ENCODE measurements around the gene MYL3.
"Not testable (repeated sequence)": the region's sequence is repeated elsewhere in the genome, so short reads cannot be mapped to it uniquely, and the experiment has no call there.

Gene MYL3

DNA sequence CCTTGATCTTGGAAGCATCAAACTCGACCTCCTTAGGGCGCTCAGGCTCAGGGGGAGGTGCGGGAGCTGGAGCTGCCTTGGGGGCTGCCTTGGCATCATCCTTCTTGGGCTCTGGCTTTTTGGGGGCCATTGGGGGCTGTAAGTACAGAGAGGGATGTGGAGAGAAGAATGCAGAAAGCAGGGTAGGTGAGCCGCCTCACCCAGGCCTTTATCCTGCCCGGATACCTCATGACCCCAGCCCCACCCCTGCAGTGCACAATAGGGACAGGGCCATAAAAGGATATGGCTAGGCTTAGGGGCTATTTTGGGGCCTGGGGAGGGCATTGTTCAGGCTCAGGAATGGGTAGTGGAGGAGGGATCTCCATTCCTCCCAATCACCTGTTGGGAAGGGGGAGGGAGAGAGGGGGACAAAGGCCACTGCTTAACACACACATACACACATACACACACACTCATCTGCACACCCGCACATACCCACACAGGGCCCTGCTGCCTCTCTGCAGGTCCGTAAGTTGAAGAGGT, at the start of gene MYL3:
MYL3 (minus strand) TSS at position 184 of the 522 bp plus-strand sequence; CDS start at position 130, 54 bp downstream.
- DNase-seq (ENCODE audit: low read depth) = no peak

DNA sequence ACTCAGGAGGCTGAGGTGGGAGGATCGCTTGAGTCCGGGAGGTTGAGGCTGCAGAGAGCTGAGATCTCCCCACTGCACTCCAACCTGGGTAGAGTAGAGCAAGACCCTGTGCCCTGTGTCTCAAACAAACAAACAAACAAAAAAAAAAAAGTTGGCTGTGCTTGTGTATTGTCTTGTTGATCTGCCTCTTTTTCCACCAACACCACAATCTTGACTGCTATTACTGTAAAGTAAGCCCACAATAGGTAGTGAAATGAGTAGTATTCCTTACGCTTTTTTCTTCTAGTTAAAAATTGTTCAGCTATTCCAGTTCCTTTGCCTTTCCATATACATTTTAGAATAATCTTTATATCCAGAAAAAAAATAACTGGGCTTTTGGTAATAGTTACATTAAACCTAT, 49.7 kb upstream of the MYL3 start:
- DNase-seq (ENCODE audit: low read depth) = no peak

DNA sequence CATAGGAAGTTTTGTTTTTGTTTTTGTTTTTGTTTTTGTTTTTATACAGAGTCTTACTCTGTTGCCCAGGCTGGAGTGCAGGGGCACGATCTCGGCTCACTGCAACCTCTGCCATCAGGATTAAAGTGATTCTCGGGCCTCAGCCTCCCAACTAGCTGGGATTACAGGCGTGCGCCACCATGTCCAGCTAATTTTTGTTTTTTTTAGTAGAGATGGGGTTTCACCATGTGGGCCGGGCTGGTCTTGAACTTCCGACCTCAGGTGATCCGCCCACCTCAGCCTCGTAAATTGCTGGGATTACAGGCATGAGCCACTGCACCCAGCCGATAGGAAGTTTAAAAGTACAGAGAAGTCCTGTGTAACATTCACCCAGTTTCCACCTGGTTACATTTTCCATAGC, 47.7 kb upstream of the MYL3 start:
- not testable (repeated sequence) for DNase-seq (ENCODE audit: low read depth)

DNA sequence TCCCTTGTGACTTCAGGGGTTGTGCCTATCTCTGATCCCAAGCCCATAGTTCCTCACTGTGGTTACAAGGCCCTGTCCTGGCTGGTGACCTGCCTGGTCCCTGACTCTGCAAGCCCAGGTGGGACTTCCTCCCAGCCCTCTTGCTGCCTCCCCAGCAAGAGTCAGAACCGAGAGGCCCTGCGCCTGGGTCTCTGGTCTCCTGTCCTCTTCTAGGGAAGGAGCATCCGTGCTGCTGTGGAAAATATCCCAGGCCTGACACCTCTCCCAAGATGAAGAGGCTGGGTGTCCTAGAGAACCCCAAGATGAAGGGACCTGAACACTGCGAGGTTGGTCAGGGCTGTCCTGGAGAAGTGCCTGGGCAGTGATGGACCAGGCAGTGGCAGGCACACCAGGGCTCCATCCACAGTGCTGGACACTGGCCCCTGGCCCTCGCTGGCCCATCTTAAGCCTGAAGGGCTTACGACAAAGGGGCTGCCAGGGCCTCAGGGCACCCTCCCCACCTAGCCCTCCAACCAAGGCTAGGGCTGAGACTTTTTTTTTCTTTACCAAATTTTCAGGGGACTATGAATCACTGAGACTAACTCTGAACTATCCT, 47.0 kb upstream of the MYL3 start:
- DNase-seq (ENCODE audit: low read depth) = no peak

DNA sequence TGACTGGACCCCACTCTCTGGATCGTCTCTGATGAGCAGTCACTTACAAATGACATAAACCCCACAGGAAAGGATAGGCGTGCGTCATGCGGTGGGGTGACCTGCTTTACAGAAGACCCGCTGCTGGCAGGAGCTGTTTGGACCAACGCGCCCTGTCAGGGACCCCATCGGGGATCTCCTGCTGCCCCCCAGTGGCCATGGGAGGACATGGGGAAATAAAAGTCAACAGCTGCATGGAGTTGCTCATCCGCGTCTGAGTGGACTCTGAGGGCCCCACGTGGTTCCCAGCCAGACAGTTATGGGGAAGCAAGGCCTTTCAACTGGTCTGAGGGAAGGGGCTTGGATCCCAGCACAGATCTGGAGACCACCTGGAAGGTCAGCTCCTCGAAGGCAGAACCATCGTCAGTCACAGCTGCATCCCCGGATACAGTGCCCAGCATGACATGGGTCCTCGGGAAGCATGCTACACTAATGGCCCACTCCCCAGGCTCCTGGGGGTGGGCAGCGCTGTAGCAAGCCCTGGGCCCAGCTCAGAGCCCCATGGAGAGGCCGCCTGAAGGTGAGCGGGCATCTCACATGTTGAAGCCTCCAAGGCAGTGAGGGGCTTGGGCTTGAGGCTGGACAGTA, 46.4 kb upstream of the MYL3 start:
- peak; percentile 36 for DNase-seq (ENCODE audit: low read depth)

DNA sequence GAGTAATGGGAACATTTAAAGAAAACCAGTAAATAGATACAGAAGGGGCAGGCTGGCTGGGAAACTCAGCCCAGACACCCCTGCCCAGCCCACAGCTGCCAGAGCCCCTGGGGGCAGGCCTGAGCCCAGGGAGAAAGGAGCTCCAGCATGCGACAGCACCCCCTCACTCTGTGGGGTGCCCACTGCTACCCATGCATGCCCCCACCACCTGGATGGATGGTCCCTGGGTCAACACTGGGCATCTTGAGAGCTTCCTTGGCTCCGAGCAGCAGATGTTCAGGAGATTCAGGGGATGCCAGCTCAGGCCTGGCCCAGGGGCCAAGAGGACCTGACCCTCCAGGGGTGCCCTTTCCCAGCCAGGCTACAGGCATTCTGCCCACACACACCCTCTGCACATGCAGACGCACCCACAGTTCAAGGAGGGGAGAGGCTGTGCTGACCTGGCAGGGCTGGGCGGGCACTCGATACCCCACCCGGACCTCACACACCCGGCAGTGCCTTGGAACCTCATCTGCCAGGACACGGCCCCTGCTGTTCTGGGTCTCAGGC, 45.8 kb upstream of the MYL3 start:
- DNase-seq (ENCODE audit: low read depth) = no peak

DNA sequence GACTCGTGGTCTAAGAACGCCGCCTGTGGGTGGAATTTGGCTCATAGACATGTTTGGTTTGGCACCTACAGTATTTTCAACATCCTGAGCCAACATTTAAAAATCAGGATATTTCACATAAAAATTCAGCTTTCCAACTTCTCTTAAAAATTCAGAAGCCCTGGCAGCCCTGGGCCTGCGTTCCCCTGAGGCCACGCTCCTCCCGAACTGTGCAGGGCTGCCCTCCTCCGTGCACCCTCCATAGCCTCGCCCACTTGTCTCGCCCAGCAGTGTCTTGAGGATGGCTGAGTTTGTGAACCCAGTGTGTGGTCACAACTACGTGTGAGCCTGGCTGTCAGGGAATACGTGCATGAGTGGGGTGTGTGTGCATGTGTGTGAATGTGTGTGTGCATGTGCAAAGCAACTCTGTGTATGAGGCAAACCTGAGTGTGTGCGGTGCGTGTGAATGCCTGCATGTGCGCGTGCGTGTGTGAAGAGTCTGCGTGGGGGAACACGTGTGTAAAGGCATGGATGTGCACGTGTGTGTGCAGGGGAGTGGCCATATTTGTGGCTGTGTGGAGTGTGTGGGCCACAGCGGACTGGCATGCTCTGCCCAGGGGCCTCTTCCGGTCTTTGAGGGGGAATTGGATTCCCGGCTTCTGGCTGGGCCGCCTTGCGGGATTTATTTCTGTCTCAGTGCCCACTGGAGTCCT, 45.2 kb upstream of the MYL3 start:
- no peak for DNase-seq (ENCODE audit: low read depth)

DNA sequence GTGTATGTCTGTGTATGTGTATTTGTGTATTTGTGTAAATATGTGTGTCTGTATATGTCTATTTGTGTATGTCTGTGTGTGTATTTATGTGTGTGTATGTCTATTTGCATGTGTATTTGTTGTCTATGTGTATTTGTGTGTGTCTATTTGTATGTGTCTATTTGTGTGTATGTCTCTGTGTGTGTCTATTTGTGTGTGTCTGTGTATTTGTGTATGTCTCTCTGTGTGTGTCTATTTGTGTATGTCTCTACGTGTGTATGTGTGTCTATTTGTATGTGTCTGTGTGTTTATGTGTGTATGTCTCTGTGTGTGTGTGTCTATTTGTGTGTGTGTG, 44.7 kb upstream of the MYL3 start:
- DNase-seq (ENCODE audit: low read depth) = no peak

DNA sequence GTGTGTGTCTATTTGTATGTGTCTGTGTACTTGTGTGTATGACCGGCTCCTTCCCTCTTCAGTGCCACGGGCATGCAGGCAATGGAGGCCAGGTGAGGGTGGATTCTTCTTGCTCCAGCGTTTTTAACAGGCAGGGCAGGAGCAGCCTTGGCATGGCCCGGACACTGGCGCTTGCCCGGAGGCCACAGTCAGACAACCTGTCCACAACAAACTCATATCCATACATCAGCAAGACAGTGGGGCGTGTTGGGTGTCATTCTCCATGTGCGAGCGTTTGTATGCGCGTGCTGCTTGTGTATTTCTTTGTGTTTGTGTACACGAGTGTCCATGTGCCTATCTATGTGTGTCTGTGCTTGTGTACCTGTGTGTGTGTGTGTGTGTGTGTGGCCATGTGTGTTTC, 44.0 kb upstream of the MYL3 start:
- no peak for DNase-seq (ENCODE audit: low read depth)

DNA sequence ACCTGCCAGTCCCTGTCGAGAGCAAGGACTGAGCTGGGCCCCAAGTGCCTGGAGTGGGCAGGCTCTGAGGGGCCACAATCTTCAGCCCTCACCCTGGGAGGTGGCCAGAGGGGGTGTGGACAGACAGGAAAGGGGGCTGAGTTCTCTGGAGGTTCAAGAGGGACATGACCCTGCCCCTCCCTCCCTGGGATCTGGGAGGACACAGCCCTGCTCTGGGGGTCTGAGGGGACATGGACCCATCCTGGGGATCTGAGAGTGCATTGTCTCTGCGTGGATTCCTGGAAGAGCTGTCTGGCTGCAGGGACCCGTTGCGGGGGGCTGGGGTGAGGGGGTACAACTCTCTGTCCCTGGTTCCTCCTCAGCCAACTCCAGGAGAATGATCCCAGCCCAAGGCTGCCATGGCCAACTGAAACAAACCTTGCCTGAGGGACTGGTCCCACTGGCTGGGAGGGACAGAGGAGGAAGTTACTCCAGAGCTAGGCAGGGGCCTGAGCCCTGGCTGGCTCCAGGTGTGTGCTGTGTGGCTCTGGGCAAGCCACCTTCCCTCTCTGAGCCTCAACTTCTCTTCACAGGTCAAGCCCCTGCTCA, 43.3 kb upstream of the MYL3 start:
- DNase-seq (ENCODE audit: low read depth) = no peak

DNA sequence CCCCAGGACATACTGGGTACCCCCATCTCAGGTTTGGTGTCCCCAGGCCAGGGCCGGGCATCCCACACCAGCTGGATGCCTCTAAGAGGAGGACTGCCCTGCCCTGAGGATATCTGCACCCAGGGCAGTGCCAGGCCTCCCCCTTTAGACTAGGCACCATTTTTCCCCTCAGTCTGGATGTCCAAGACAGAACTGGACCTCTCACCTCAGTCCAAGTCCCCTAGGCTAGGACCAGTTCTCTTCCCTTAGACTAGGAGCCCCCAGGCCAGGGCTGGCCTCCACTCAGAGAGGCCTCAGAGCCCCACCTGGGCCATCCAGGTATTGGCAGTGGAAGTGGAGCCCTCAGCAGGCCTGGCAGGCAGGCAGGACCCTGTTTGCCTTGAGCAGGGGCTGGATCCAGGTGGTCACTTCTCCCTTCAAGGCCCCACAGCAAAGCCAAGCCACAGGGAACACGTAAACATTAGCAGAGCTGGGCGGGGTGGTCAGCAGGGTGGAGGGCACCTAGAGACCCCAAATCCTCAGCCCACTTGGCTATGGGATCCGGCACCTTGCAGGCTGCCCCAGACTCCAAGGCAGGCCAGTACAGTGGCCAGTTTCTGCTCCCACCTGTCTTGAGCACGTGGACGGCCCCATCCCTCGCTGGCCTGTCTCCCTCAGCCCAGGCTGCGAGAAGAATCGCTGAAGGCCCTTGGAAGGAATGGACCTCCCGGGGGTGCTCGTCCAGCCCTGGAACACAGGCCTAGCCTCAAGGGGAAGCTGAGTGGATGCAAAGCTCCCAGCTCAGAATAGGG, 42.6 kb upstream of the MYL3 start:
- no peak for DNase-seq (ENCODE audit: low read depth)

DNA sequence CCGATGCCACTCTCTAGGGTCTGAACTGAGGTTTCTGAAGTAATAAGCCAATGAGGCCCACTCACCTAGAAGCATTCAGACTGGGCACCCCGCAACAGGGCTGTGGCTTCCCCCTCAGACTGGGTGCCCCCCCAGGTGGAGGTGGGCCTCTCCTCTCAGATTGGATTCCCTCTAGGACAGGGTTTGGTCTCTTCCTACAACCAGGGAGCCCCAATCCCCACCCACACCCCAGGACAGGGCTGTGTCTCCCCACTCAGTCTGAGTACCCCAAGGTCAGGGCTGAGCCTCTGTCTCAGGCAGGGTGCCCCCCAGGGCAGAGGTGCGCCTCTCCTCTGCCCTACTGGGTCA, 41.9 kb upstream of the MYL3 start:
- DNase-seq (ENCODE audit: low read depth) = no peak

DNA sequence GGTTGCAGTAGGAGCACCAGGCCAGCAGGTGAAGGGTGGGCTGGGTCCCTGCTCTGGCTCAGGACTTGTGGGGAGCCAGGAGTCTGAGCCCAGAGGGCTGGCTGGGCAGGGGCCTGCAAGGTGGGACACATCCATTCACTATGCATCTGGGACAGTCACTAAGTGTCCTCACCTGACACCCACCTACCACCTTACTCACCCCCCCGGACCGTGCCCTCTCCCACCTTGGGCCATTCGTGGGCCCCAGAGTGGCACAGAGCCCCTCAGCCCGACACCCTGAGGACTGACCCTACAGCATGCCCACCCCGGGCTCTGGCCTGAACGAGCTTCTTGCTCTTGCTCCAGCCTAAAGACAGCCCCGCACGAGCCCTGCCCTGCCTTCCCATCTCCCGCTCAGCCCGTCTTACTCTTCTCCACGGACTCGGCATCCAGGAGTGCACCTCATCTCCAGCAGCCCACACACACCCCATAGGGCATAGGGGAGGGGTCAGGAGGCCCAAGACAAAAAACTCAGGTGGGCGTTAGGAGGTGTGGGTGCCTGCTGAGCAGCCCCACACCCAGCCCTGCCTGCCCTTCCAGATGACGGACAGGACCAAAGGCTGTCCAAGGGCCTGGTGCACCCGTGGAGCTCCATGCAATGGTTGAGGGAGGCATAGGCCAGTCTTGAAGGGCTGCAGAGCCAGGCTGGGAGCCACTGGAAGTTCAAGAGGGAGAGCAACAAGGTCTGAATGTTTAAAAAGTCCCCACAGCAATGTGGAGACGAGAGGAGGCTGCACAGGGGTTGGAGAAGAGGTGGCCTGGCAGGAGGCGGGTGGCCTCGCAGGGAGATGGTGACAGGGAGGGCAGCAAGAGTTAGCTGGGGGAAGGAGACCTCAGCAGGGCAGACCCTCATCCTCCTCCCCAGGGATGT, 41.3 kb upstream of the MYL3 start:
- DNase-seq (ENCODE audit: low read depth) = no peak

DNA sequence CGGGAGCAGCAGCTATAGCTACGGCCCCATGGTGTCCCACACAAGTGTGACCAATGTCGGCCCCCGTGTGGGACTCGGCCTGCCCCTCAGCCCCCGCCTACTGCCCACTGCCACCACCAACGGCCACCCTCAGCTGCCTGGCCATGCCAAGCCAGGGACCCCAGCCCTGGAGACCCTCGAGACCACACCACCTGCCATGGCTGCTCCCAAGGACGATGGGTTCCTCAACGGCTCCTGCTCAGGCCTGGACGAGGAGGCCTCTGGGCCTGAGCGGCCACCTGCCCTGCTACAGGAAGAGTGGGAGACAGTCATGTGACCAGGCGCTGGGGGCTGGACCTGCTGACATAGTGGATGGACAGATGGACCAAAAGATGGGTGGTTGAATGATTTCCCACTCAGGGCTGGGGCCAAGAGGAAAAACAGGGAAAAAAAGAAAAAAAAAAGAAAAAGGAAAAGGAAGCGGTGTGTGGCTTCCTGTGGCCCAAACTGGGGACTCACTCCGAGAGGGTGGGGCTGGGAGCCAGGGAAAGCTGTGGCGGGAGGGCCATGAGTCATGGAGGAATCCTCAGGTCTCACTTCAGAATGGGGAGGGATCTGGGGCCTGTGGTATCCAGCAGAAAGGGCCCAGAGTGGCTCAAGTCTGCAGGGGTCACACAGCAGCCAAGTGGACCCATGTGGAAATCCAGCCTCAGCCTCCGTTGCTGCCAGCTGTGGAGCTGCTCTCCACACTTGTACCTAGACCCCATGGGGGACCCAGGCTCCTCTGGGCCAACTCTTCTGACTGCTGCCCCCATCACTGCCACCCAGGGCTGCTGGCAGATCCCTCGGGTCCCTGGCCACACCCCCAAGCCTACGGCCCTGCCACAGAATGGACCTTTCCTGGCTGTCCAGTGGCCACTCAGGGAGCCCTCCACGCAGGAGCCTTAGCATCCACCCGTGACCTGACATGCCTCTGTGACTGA, 40.4 kb upstream of the MYL3 start:
- peak; percentile 43 for DNase-seq (ENCODE audit: low read depth)

DNA sequence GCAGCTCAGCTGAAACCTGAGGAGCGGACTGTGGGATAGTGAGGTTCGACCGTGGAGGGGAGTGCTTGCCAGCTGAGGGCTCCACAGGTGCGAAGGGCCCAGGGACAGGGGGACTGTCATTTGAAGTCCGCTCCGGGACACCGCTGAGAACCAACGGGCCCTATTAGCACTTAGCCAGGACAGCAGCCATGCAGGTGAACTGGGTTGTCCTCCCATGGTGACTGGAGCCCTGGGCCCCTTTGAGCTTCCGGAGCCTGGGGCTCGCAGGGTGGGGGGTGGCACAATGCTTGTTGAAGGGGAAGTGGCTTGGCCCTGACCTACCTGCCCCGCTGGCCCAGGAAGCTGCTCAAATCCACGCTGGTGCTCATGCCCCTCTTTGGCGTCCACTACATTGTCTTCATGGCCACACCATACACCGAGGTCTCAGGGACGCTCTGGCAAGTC, 39.0 kb upstream of the MYL3 start:
- DNase-seq (ENCODE audit: low read depth) = no peak

DNA sequence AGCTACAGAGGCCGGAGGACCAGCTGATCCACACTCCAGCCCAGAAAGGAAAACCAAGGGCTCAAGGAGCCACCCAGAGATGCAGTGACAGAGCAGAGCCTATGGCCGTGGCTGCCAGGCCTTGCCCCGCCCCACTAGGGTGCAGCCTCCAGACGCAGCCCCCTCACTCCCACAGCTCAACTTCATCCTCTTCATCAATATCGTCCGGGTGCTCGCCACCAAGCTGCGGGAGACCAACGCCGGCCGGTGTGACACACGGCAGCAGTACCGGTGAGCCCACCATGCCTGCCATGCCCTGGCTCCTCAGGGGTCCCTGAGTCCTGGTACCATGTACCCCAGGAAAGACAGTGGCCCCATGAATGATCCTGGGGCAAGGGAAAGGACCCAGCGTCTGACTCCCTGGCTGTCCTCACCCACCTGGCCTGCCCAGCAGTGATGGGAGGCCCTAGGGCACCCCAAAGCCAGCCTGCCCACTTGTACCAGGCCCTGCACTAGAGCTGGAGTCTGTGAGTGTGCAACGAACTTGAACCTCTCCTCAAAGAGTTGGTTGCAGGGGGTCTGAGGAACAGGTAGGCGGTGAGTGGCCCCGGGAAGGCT, 38.4 kb upstream of the MYL3 start:
- DNase-seq (ENCODE audit: low read depth) = no peak

DNA sequence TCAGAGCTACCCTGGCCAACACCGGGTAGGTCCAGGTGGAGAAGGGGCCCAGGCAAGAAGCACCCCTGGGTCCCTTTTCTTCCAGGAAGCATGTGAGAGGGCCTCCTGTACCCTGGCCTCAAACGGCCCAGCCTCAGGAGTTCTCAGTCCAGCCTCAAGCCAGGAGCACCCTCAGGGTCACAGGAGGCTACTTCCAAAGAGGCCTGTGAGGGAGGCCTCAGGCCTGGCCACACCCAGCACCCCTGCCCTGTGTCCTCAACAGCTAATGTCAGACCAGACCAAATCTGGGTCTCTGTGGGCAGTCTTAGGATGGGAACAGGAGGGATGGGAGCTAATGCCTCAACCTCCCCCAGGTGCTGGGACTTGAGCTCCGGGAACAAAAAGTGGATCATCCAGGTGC, 37.8 kb upstream of the MYL3 start:
- DNase-seq (ENCODE audit: low read depth) = no peak

DNA sequence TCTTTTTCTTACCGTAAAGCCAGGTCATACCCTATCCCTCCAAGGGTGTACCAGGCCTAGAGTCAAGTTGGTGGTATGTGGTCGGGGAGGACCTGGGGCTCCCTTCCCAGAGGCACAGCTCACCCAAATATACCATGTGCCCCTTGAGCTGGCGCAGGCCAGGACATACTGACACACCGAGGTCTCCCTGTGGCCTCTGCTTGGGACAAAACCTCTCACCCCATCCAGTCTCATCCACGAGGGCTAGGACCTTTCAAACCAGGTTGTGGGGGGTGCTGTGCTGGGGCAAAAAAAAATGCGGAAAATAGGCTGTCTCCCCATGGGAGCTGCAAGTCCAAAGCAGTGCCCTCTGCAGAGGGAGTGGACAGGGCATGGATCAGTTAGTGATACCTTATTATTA, 37.1 kb upstream of the MYL3 start:
- no peak for DNase-seq (ENCODE audit: low read depth)

DNA sequence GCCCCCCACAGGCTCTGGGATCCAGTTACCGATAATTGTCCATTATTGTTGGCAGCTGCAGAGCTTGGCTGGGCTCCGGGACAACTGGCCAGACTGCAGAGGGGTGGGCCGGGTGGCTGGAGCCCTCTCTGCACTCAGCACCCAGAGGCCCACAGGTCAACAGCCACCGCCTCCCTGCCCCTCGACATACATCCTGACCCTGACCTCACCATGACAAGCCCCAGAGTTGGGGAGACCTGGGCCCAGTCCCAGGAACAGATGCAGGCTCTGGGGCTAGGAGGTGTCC, 36.7 kb upstream of the MYL3 start:
- DNase-seq (ENCODE audit: low read depth) = no peak

Measured in HS-5 (cell line).